ENCODE results near the gene PTAR1. TPM values are rescaled to one million over a fixed set of nuclear protein-coding genes. Genes with fewer than 3 reads are reported as not detected.

PTAR1 gene
- total RNA-seq, 2 donors from 2014 or later, result 47.6 to 54.0 TPM

GRCh38 chr9:69674112-69674685 is 85.6 kb downstream of the PTAR1 start:
- Histone ChIP-seq H3K4me1 (replicated peaks) (peaks cover 4% of the 10 kb centered on the region), H3K9me3 (no peaks in the 10 kb centered on the region), H3K4me3 (no peak overlapping the region), H3K36me3 (no peaks in the 10 kb centered on the region), H3K27me3 (replicated peaks; ENCODE audit: insufficient read depth) (no peaks in the 10 kb centered on the region), H3K27ac (no peak overlapping the region)
- 56% methylated on average over 11 of the region's 11 CpGs for WGBS
- intact Hi-C loops (cut with DNase I), result loop anchor here (5.0 to 10.0 kb wide), 4 partner anchors 81 to 249 kb away; no protein-coding TSS in a partner anchor
- DNase-seq (ENCODE audit: low spot score), result no peak
- TF ChIP-seq POLR2A (IDR thresholded peaks at IDR 0.05), result no peak

GRCh38 chr9:69673311-69673640 is 86.5 kb downstream of the PTAR1 start:
- Histone ChIP-seq H3K4me3 (peak overlapping the region; percentile 74 to 78), H3K27me3 (replicated peaks; ENCODE audit: insufficient read depth) (no peaks in the 10 kb centered on the region), H3K36me3 (no peaks in the 10 kb centered on the region), H3K9me3 (no peaks in the 10 kb centered on the region), H3K4me1 (replicated peaks) (peaks cover 4% of the 10 kb centered on the region), H3K27ac (peak overlapping the region; percentile 65 to 80)
- TF ChIP-seq CTCF (IDR thresholded peaks at IDR 0.05) (no peak), POLR2A (IDR thresholded peaks at IDR 0.05) (no peak), POLR2AphosphoS5 (IDR thresholded peaks at IDR 0.05) (no peak)
- intact Hi-C loops (cut with DNase I), result loop anchor here (5.0 to 10.0 kb wide), 4 partner anchors 82 to 248 kb away; no protein-coding TSS in a partner anchor
- DNase-seq (ENCODE audit: low spot score), result no peak
- WGBS, result 52% methylated on average over 6 of the region's 6 CpGs

GRCh38 chr9:69672596-69673310 is 87.1 kb downstream of the PTAR1 start:
- H3K9me3 ChIP-seq, result no peaks in the 10 kb centered on the region
- no peaks in the 10 kb centered on the region for H3K27me3 ChIP-seq (replicated peaks; ENCODE audit: insufficient read depth)
- peak overlapping the region; percentile 74 to 78 for H3K4me3 ChIP-seq
- peak; percentile 74 for DNase-seq (ENCODE audit: low spot score)
- 0% methylated on average over 24 of the region's 60 CpGs for WGBS
- H3K4me1 ChIP-seq (replicated peaks), result peaks cover 4% of the 10 kb centered on the region
- TF ChIP-seq POLR2AphosphoS5 (IDR thresholded peaks at IDR 0.05) (peak; percentile 16), CTCF (IDR thresholded peaks at IDR 0.05) (peak; percentile 41 to 87 (median 72)), POLR2A (IDR thresholded peaks at IDR 0.05) (no peak)
- no peaks in the 10 kb centered on the region for H3K36me3 ChIP-seq
- peak overlapping the region; percentile 65 to 80 for H3K27ac ChIP-seq
- intact Hi-C loops (cut with DNase I), result loop anchor here (5.0 to 10.0 kb wide), 4 partner anchors 82 to 248 kb away; no protein-coding TSS in a partner anchor

- Histone ChIP-seq H3K36me3 (no peaks in the 10 kb centered on the region), H3K4me1 (replicated peaks) (peaks cover 4% of the 10 kb centered on the region), H3K27ac (peak within 1 kb of the TSS; percentile 77 to 80), H3K4me3 (peak within 1 kb of the TSS; percentile 74 to 78), H3K9me3 (no peaks in the 10 kb centered on the region), H3K27me3 (replicated peaks; ENCODE audit: insufficient read depth) (no peaks in the 10 kb centered on the region)
- DNase-seq (ENCODE audit: low spot score), result peak; percentile 50
- under 1% methylated on average over 85 of the region's 92 CpGs for WGBS
- intact Hi-C loops (cut with DNase I), result loop anchor here (5.0 to 10.0 kb wide), 4 partner anchors 83 to 247 kb away; no protein-coding TSS in a partner anchor
- peak in 1 of 4 experiments; percentile 40 for TF ChIP-seq CTCF (IDR thresholded peaks at IDR 0.05)
- TF ChIP-seq POLR2A (IDR thresholded peaks at IDR 0.05), result no peak
- TF ChIP-seq POLR2AphosphoS5 (IDR thresholded peaks at IDR 0.05), result no peak
Measured at GRCh38 chr9:69671879-69672595, 87.8 kb downstream of the PTAR1 start, which contains the start of gene APBA1. TSS of gene APBA1 (minus strand) at chr9:69672371.

- WGBS, result 42% methylated on average over 15 of the region's 15 CpGs
- no peaks in the 10 kb centered on the region for H3K9me3 ChIP-seq
- H3K36me3 ChIP-seq, result no peaks in the 10 kb centered on the region
- TF ChIP-seq CTCF (IDR thresholded peaks at IDR 0.05) (no peak), POLR2A (IDR thresholded peaks at IDR 0.05) (no peak), POLR2AphosphoS5 (IDR thresholded peaks at IDR 0.05) (no peak)
- no peak for DNase-seq (ENCODE audit: low spot score)
- peak overlapping the region; percentile 74 to 78 for H3K4me3 ChIP-seq
- intact Hi-C loops (cut with DNase I), result loop anchor here (5.0 to 10.0 kb wide), 4 partner anchors 83 to 247 kb away; no protein-coding TSS in a partner anchor
- no peaks in the 10 kb centered on the region for H3K27me3 ChIP-seq (replicated peaks; ENCODE audit: insufficient read depth)
- peaks cover 4% of the 10 kb centered on the region for H3K4me1 ChIP-seq (replicated peaks)
- H3K27ac ChIP-seq, result peak overlapping the region; percentile 77 to 80
Measured at GRCh38 chr9:69671311-69671878, 88.4 kb downstream of the PTAR1 start.

All from prostate gland (tissue), 2 donors.